Mucosa of rectum (tissue), 2 donors: Measurements from ENCODE around the gene PPP1R27.

Experiments
- H3K27ac ChIP-seq, 2 donors: one replicate each; pipeline ENCODE4 v1.7.0; 2013; ENCODE audit warnings: inconsistent platforms in 2 of 2, low read depth in 2 of 2, low read length in 2 of 2
- H3K27me3 ChIP-seq, 2 donors: one replicate each; pipeline ENCODE4 v1.7.0; 2013; ENCODE audit warnings: low read length in 2 of 2; ENCODE audit not compliant: control insufficient read depth in 2 of 2, insufficient read depth in 2 of 2
- H3K36me3 ChIP-seq, 2 donors: one replicate each; pipeline ENCODE4 v1.7.0; 2013; ENCODE audit warnings: low read length in 2 of 2; ENCODE audit not compliant: control insufficient read depth in 2 of 2, insufficient read depth in 2 of 2
- H3K4me1 ChIP-seq, 2 donors: one replicate each; pipeline ENCODE4 v1.7.0; 2013; ENCODE audit warnings: low read length in 2 of 2, mild to moderate bottlenecking in 1 of 2; ENCODE audit not compliant: control insufficient read depth in 2 of 2, insufficient read depth in 2 of 2
- H3K4me3 ChIP-seq, 2 donors: one replicate each; pipeline ENCODE4 v1.7.0; 2013; ENCODE audit warnings: low read length in 2 of 2
- H3K9ac ChIP-seq, 2 donors: one replicate each; pipeline ENCODE4 v1.7.0; 2013; ENCODE audit warnings: low read length in 2 of 2, low read depth in 1 of 2, mild to moderate bottlenecking in 1 of 2
- H3K9me3 ChIP-seq, 2 donors: one replicate each; pipeline ENCODE4 v1.7.0; 2013; ENCODE audit warnings: low read length in 2 of 2; ENCODE audit not compliant: control insufficient read depth in 2 of 2
- donor health status: healthy.
- donor health status: Normal muscosa, but diverticular disease.

PPP1R27 gene, protein sequence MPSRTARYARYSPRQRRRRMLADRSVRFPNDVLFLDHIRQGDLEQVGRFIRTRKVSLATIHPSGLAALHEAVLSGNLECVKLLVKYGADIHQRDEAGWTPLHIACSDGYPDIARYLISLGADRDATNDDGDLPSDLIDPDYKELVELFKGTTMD

DNA sequence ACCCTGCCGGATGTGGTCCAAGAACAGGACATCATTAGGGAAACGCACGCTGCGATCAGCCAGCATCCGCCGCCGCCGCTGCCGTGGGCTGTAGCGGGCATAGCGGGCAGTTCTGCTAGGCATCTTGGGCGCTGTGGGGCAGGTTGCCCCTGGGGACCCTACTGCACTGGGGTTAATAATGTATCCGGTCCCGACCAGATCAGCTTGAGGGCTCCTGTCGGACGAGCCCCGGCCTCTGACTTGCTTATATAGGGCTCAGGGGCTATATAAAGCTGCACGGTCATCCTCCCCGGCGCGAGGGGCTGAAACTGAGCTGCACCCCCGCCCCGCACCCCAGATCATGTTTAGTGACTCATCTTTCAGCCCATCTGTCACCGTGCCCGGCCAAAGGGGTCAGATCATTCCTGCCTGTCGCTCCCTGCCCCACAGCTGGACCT lies at the start of gene PPP1R27:
TSS of gene PPP1R27 (minus strand) at position 220 of the 437 bp plus-strand sequence. CDS start at position 123, 97 bp downstream.
- Histone ChIP-seq H3K4me3 (peak within 1 kb of the TSS; percentile 67 to 75), H3K9ac (peak within 1 kb of the TSS; percentile 85 to 94), H3K36me3 (no peaks in the 10 kb centered on the region), H3K27ac (peak within 1 kb of the TSS; percentile 86 to 93), H3K27me3 (no peaks in the 10 kb centered on the region), H3K4me1 (peaks cover 11 to 16% of the 10 kb centered on the region in 2 donors), H3K9me3 (no peaks in the 10 kb centered on the region)

DNA sequence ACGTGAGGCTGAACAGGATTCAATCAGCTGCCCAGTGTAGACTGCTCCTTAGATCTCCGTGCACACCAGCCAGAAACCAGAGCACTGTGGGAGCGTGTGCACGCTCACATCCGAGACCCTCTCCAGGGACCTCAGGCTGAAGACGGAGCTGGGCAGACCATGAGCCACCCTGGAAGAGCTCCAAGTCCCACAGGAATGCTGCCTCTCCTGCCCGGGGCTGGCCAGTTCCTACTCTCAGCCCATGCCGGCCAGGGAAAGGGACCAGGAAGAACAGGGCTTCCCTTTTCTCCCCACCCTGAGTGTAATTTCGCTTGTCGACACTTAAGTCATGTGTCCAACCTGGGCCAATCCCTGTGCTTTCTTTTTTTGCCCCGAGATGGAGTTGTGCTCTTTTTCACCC lies 49.7 kb upstream of the PPP1R27 start:
- peaks cover 46 to 51% of the 10 kb centered on the region in 2 donors for H3K36me3 ChIP-seq
- no peak overlapping the region for H3K4me3 ChIP-seq
- H3K9me3 ChIP-seq: no peaks in the 10 kb centered on the region
- no peaks in the 10 kb centered on the region for H3K27me3 ChIP-seq
- H3K4me1 ChIP-seq: no peaks in the 10 kb centered on the region
- H3K9ac ChIP-seq: no peak overlapping the region
- H3K27ac ChIP-seq: no peak overlapping the region

DNA sequence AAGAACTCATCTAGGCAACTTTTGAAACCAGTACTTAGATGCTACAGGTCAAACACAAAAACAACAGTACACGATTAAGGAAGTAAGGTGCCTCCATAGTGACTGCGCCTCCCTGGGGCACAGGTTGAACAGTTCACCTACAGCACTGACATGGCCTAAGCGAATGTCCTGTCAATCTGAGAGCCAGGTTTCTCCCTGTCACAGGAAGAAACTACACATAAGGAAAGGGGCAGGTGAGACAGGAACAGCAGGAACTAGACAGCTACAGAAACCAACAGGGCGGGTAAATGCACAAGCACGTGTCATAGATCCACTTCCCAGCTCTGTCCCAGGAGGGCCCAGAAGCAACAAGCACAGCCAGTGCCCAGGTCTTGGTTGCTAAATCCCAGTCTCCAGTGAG lies 44.3 kb upstream of the PPP1R27 start:
- Histone ChIP-seq H3K27me3 (no peaks in the 10 kb centered on the region), H3K4me1 (no peaks in the 10 kb centered on the region), H3K27ac (no peak overlapping the region), H3K36me3 (peaks cover 3 to 11% of the 10 kb centered on the region in 2 donors), H3K9ac (no peak overlapping the region), H3K9me3 (no peaks in the 10 kb centered on the region), H3K4me3 (no peak overlapping the region)

DNA sequence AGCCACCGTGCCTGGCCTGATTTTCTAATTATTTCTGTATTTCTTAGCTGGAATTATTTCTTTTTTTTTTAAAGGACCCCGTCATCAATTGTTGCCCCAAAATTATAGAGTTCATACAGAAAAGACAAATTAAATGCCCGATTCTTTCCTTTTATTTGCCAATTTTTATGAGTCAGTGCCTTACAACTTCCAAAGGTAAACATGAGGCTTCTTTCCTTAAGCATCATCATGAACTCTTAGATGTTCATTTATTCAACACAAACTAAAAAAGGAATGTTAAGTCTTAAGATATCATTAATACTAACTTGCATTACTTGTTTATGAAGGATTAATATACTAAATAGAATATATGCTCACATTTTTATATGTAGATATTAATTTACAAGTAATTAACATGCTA lies 43.4 kb upstream of the PPP1R27 start:
- no peaks in the 10 kb centered on the region for H3K4me1 ChIP-seq
- H3K36me3 ChIP-seq: peaks cover 3 to 10% of the 10 kb centered on the region in 2 donors
- H3K4me3 ChIP-seq: no peak overlapping the region
- H3K27ac ChIP-seq: no peak overlapping the region
- no peaks in the 10 kb centered on the region for H3K27me3 ChIP-seq
- no peak overlapping the region for H3K9ac ChIP-seq
- H3K9me3 ChIP-seq: no peaks in the 10 kb centered on the region

DNA sequence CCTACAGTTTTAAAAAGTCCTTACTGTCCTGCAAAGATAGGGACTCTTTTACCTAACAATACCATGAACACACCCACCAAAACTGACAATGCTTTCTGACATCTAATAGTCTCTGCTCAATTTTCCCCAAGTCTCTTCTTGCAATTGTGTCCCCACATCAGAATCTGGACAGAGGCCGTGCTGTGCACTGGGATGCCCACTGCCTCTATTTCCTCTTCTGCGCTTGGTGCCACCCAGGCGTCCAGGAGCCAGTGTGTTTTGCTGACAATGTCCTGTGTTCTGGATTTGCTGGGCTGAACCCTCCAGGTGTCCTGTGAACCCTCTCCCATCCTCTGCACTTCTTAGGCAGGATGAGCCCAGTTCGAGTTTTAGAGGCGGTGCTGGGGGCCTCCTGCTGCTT lies 42.7 kb upstream of the PPP1R27 start:
- H3K4me1 ChIP-seq: no peaks in the 10 kb centered on the region
- H3K9me3 ChIP-seq: no peaks in the 10 kb centered on the region
- no peak overlapping the region for H3K4me3 ChIP-seq
- H3K9ac ChIP-seq: no peak overlapping the region
- H3K27me3 ChIP-seq: no peaks in the 10 kb centered on the region
- no peak overlapping the region for H3K27ac ChIP-seq
- peaks cover 3 to 8% of the 10 kb centered on the region in 2 donors for H3K36me3 ChIP-seq

DNA sequence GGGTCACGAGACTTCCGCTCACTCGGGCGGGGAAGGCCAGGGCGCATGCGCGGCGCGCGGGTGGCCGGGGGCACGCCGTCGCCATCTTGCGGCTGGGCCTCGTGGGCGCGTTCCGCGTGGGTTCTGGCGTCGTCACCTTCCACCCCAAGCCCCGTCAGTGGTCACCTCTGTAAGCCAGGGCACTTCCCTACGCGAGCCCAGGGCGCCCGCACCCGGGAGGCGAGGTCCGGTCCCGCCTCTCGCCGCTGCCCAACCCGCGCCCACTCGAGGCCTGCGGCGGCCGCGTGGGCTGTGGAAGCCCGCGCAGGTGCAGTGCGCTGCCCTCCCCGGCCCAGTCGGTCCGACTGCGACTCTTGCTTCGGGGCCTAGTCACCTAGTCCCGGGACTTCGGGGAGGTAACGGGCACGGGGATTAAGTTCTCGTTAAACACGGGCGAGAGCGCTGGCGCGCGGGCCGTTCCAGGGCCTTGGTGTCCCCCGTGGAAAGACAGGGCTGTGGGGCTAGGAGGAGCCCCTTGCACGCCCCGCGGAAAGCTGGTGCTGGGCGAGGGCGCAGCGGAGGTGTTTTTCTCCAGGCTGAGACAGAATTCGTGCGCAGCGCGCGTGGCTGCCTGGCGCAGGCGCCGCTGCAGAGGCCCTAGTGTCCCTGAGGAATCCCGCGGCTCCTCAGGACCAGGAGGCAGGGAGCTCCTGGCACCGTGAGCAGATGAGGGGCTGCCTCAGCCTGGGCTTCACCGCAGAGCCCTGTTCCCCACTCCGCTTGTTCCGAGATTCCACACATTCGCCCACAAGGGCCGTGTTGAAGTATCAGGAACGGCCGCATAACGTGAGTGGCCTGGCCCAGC lies 36.8 kb upstream of the PPP1R27 start:
- H3K4me1 ChIP-seq: peaks cover 41 to 44% of the 10 kb centered on the region in 2 donors
- H3K27me3 ChIP-seq: no peaks in the 10 kb centered on the region
- peak overlapping the region; percentile 85 to 94 for H3K4me3 ChIP-seq
- peaks cover 10 to 12% of the 10 kb centered on the region in 2 donors for H3K36me3 ChIP-seq
- H3K9ac ChIP-seq: peak overlapping the region; percentile 92 to 99
- H3K9me3 ChIP-seq: no peaks in the 10 kb centered on the region
- H3K27ac ChIP-seq: peak overlapping the region; percentile 96 to 98

DNA sequence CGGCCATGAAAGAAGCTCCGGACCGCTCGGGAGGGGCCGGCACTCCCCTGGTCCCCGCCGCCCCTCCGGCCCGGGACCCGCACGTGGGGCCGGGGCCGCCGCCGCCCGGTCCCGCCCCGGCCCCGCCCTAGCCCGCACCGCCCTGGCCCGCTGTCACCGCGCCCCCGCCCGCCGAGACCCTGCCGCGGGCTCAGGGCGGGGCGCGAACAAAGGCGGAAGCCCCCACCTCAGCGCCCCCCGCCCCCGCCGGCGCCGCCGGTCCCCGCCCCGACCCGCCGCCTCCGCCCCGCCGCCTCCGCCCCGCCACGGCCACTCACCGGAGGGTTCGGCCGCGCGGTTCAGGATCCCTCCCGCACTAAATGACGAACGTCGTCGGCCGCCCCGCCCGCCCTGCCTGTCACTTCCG lies 36.1 kb upstream of the PPP1R27 start, which contains the start of gene ARHGDIA:
TSS of gene ARHGDIA (minus strand) at position 357 of the 406 bp plus-strand sequence. CDS start 1,407 bp downstream, outside the sequence.
- Histone ChIP-seq H3K9me3 (no peaks in the 10 kb centered on the region), H3K9ac (peak within 1 kb of the TSS; percentile 93 to 99), H3K4me3 (peak within 1 kb of the TSS; percentile 85 to 94), H3K4me1 (peaks cover 47 to 50% of the 10 kb centered on the region in 2 donors), H3K27ac (peak within 1 kb of the TSS; percentile 96 to 98), H3K27me3 (no peaks in the 10 kb centered on the region), H3K36me3 (peaks cover 10 to 12% of the 10 kb centered on the region in 2 donors)

DNA sequence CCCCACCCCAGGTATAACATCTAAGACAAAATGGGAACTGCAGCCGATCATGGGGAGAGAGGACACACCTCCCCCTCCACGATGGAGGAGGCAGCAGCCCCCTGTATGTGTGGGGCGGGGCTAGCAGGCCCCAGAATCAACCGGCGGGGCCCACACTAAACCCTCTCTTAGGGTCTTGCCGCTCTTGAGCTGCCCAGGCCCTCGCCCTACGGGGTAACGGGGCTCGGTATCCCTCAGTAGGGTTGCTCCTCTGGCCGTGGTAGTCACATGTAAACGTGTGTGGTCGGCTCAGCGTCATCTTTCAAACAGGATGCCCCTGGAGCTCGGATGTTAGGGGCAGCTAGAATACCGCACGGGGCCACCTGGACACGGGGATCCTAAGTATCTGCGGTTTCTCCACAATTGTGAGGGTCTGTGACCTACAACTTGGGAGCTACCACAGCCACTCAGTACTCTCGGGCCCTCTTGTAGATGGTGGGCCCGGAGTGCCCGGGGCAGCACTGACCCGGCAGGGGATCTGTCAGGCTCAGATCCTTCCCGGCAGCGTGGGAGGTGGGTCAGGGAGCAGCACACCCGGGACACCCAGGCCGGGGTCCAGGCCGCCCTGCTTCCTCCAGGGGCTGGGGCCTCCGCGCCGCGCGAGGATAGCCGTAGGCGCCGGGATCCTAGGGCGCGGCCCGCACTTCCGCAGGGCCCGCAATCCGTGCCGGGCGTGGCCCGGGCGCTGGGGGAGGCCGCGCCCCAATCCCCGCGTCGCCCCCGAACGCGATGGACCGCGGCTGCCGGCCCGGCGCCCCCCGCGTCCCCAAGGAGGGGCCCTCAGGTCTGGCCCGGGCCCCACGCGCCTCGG lies 35.5 kb upstream of the PPP1R27 start:
- Histone ChIP-seq H3K9ac (peak overlapping the region; percentile 86 to 93), H3K36me3 (peaks cover 10 to 12% of the 10 kb centered on the region in 2 donors), H3K4me3 (peak overlapping the region; percentile 84 to 94), H3K4me1 (peaks cover 53 to 55% of the 10 kb centered on the region in 2 donors), H3K9me3 (no peaks in the 10 kb centered on the region), H3K27me3 (no peaks in the 10 kb centered on the region), H3K27ac (peak overlapping the region; percentile 96 to 98)

DNA sequence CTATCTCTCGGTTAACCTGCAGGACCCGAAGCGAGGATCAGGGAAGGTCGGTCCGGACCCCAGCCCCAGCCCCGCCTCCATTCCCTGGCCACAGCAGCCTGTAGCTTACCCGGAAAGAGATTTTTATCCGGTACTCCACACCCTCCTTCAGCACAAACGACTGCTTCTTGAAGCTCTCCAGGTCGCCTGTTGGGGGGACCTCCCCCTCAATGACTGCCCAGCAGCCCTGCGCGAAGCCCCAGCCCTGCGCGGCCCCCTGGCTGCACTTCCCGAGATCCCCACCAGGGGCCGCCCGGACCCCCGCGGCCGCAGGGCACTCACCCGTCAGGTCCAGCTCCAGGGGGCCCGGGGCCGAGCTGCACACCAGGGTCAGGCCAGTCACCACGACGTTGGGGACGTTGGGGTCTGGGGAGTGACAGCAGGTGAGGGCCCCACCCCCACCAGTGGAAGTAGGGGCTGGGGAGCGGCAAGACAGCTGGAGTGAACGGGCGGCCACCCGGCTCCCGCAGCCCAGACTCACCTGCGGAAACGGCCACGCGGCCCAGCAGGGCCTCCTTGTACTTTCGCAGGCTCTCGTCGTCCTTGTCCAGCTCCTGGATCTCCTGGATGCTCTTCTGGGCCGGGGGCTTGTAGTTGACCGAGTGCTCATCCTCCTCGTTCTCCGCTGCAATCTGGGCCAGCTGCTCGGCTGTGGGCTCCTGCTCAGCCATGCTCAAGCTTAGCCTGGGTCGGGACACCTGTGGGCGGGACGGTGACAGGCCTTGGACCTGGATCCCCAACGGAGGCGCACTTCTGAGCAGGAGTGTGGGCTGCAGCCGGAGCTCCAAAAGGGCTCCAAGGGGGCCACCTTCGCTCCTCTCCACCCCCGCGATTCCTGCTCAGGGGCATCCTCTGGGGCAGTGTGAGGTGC lies 34.6 kb upstream of the PPP1R27 start:
- Histone ChIP-seq H3K9me3 (no peaks in the 10 kb centered on the region), H3K36me3 (peaks cover 10 to 12% of the 10 kb centered on the region in 2 donors), H3K9ac (peak overlapping the region; percentile 86 to 93), H3K27ac (peak overlapping the region; percentile 96 to 98), H3K4me1 (peaks cover 61% of the 10 kb centered on the region in 2 donors), H3K4me3 (peak overlapping the region; percentile 84 to 94), H3K27me3 (no peaks in the 10 kb centered on the region)
